ENCODE results near the gene PDAP1. TPM values are rescaled to one million over a fixed set of nuclear protein-coding genes. Genes with fewer than 3 reads are reported as not detected.
"Not testable (repeated sequence)": the region's sequence is repeated elsewhere in the genome, so short reads cannot be mapped to it uniquely, and the experiment has no call there.

Gene PDAP1
- total RNA-seq, 1 experiment from 2014 or later: 180 TPM

- H3K36me3 ChIP-seq (ENCODE audit: control insufficient read depth, insufficient read depth, low read length): no peaks in the 10 kb centered on the region; the same call in 1 of the 2 replicates
- Mint-ChIP-seq H3K4me3 (ENCODE audit: unreplicated experiment) (no peak overlapping the region), H3K27me3 (ENCODE audit: insufficient read depth, unreplicated experiment) (no peaks in the 10 kb centered on the region), H3K4me1 (ENCODE audit: low read depth, unreplicated experiment) (no peaks in the 10 kb centered on the region), H3K9me3 (ENCODE audit: unreplicated experiment) (no peaks in the 10 kb centered on the region), H3K36me3 (ENCODE audit: insufficient read depth, unreplicated experiment) (peaks cover 75% of the 10 kb centered on the region), H3K27ac (ENCODE audit: unreplicated experiment) (no peak overlapping the region)
- no peak for DNase-seq
- no peak for TF ChIP-seq CTCF (IDR thresholded peaks at IDR 0.05; ENCODE audit: insufficient read depth in 1 of 2, low read depth in 1 of 2, low read length in 1 of 2, severe bottlenecking in 1 of 2, unreplicated experiment in 1 of 2)
- no peaks in the 10 kb centered on the region for H3K27me3 ChIP-seq (replicated peaks; ENCODE audit: control insufficient read depth, insufficient read depth, low read length)
- H3K4me3 ChIP-seq (ENCODE audit: low read depth, low read length): no peak overlapping the region
- no peaks in the 10 kb centered on the region for H3K9me3 ChIP-seq
- intact Hi-C loops (cut with micrococcal nuclease; ENCODE audit: unreplicated experiment): no loop called here
- ChIA-PET CTCF (interaction anchor here (0.5 kb wide), 1 partner anchor 735 kb away, joined by 4 read pairs; no protein-coding TSS in a partner anchor), POLR2A (no interaction called here)
- BruUV-seq (replicated peaks): no TSS peak
- peaks cover 3% of the 10 kb centered on the region; the same call in 1 of the 2 replicates for H3K4me1 ChIP-seq
These were observed 28.2 kb downstream of the PDAP1 start for GRCh38 chr7:99380032-99380822.

GRCh38 chr7:99379693-99380031 lies 28.7 kb downstream of the PDAP1 start:
- BruUV-seq (replicated peaks); H3K9me3 Mint-ChIP-seq (ENCODE audit: unreplicated experiment); DNase-seq; H3K27me3 Mint-ChIP-seq (ENCODE audit: insufficient read depth, unreplicated experiment); H3K4me3 ChIP-seq (ENCODE audit: low read depth, low read length); H3K4me3 Mint-ChIP-seq (ENCODE audit: unreplicated experiment); H3K9me3 ChIP-seq; H3K4me1 ChIP-seq; intact Hi-C loops (cut with micrococcal nuclease; ENCODE audit: unreplicated experiment); H3K27ac Mint-ChIP-seq (ENCODE audit: unreplicated experiment); H3K27me3 ChIP-seq (replicated peaks; ENCODE audit: control insufficient read depth, insufficient read depth, low read length); POLR2A ChIA-PET; H3K36me3 ChIP-seq (ENCODE audit: control insufficient read depth, insufficient read depth, low read length); H3K4me1 Mint-ChIP-seq (ENCODE audit: low read depth, unreplicated experiment): not testable (repeated sequence)
- CTCF ChIA-PET: interaction anchor here (0.5 kb wide), 1 partner anchor 735 kb away, joined by 4 read pairs; no protein-coding TSS in a partner anchor
- H3K36me3 Mint-ChIP-seq (ENCODE audit: insufficient read depth, unreplicated experiment): peaks cover 73% of the 10 kb centered on the region

GRCh38 chr7:99379043-99379577 lies 29.3 kb downstream of the PDAP1 start:
- peak overlapping the region; percentile 53 for H3K27ac Mint-ChIP-seq (ENCODE audit: unreplicated experiment)
- POLR2A ChIA-PET: no interaction called here
- H3K4me3 ChIP-seq (ENCODE audit: low read depth, low read length): no peak overlapping the region

More at GRCh38 chr7:99379043-99379577, 29.3 kb downstream of the PDAP1 start:
- H3K36me3 Mint-ChIP-seq (ENCODE audit: insufficient read depth, unreplicated experiment): peaks cover 67% of the 10 kb centered on the region
- intact Hi-C loops (cut with micrococcal nuclease; ENCODE audit: unreplicated experiment): no loop called here
- Histone ChIP-seq H3K9me3 (no peaks in the 10 kb centered on the region), H3K27me3 (replicated peaks; ENCODE audit: control insufficient read depth, insufficient read depth, low read length) (no peaks in the 10 kb centered on the region), H3K4me1 (peaks cover 3% of the 10 kb centered on the region; the same call in 1 of the 2 replicates), H3K36me3 (ENCODE audit: control insufficient read depth, insufficient read depth, low read length) (no peaks in the 10 kb centered on the region; the same call in 1 of the 2 replicates)
- BruUV-seq (replicated peaks): no TSS peak
- no peak for DNase-seq
- H3K4me1 Mint-ChIP-seq (ENCODE audit: low read depth, unreplicated experiment): no peaks in the 10 kb centered on the region
- H3K9me3 Mint-ChIP-seq (ENCODE audit: unreplicated experiment): no peaks in the 10 kb centered on the region
- CTCF ChIA-PET: no interaction called here
- no peak for TF ChIP-seq CTCF (IDR thresholded peaks at IDR 0.05; ENCODE audit: insufficient read depth in 1 of 2, low read depth in 1 of 2, low read length in 1 of 2, severe bottlenecking in 1 of 2, unreplicated experiment in 1 of 2)
- H3K27me3 Mint-ChIP-seq (ENCODE audit: insufficient read depth, unreplicated experiment): no peaks in the 10 kb centered on the region
- H3K4me3 Mint-ChIP-seq (ENCODE audit: unreplicated experiment): no peak overlapping the region

Measured in Caco-2 (cell line).